Measurements from ENCODE around the gene ZNF71.

ZNF71 gene

DNA sequence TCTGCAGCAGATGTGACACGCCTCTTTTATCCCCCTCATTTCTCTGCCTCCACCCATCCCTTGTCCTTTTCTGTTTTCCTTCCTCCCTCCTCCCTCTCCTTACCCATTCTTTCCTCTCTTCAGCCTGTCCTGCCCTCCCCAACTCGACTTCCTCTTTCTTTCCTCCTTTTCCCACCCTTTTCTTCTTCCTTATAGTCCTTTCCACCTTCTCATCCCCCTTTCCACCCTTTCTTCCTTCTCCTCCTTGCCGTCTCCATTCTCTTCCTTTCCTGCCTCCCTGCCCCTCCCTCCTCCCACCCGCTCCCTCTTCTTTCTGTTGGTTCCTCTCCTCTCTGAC lies 688 bp upstream of the ZNF71 start:
- H3K4me3 ChIP-seq (ENCODE audit: low read length) = peak overlapping the region; percentile 80
- no peaks in the 10 kb centered on the region for H3K36me3 ChIP-seq (replicated peaks; ENCODE audit: insufficient read depth, low read length)
- peaks cover 14% of the 10 kb centered on the region for H3K79me2 ChIP-seq (ENCODE audit: low read length)
- peak overlapping the region; percentile 59 for H3K4me2 ChIP-seq (ENCODE audit: low read depth, low read length)
- no peak for TF ChIP-seq EZH2phosphoT487 (IDR thresholded peaks at IDR 0.05; ENCODE audit: low read length)
- no peak for TF ChIP-seq EZH2 (optimal IDR thresholded peaks at IDR 0.05; ENCODE audit: low read depth, low read length)
- TF ChIP-seq CTCF (IDR thresholded peaks at IDR 0.05; ENCODE audit: low read length) = no peak
- no peaks in the 10 kb centered on the region for H3K9me2 ChIP-seq (replicated peaks; ENCODE audit: insufficient read depth, low read length)
- peaks cover 19% of the 10 kb centered on the region for H3K27me3 ChIP-seq (replicated peaks; ENCODE audit: insufficient read depth, low read length)
- no peak for DNase-seq
- H3K4me1 ChIP-seq (ENCODE audit: low read length) = peaks cover 3% of the 10 kb centered on the region; the same call in 1 of the 2 replicates
- no peak overlapping the region for H3K27ac ChIP-seq (ENCODE audit: low read length)
- H3F3A ChIP-seq (ENCODE audit: insufficient read depth, low read length) = no peaks in the 10 kb centered on the region
- no peak overlapping the region for H3K9ac ChIP-seq (ENCODE audit: low read length)
- no peaks in the 10 kb centered on the region for H3K9me3 ChIP-seq (replicated peaks; ENCODE audit: insufficient read depth, low read length)
- H4K20me1 ChIP-seq (ENCODE audit: insufficient read depth, low read length) = no peaks in the 10 kb centered on the region
- peak overlapping the region; percentile 96 for H2AFZ ChIP-seq (ENCODE audit: low read length)

DNA sequence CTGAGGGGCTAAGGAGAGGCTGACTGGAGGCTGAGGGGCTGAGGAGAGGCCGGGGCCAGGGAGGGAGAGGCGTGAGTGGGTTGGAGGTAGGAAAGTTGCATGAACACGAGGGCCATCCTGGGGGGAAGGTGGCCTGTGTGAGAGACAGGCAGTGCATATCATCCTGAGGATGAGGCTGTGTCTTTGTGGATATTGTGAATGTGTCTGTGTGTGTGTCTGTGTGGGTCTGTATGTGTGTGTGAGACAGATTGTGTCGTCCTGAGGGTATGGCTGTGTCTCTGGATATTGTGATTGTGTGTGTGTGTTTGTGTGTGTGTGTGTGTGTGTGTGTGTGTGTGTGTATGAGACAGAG lies 422 bp downstream of the ZNF71 start:
- H3K4me2 ChIP-seq (ENCODE audit: low read depth, low read length) = peak overlapping the region; percentile 59

GRCh38 chr19:56596676-56597075 lies 1.6 kb downstream of the ZNF71 start:
- peaks cover 14% of the 10 kb centered on the region for H3K79me2 ChIP-seq (ENCODE audit: low read length)
- H4K20me1 ChIP-seq (ENCODE audit: insufficient read depth, low read length) = no peaks in the 10 kb centered on the region
- H3K36me3 ChIP-seq (replicated peaks; ENCODE audit: insufficient read depth, low read length) = no peaks in the 10 kb centered on the region; the same call in 1 of the 2 replicates
- H2AFZ ChIP-seq (ENCODE audit: low read length) = no peak overlapping the region
- H3K4me2 ChIP-seq (ENCODE audit: low read depth, low read length) = no peak overlapping the region
- H3K27me3 ChIP-seq (replicated peaks; ENCODE audit: insufficient read depth, low read length) = peaks cover 16% of the 10 kb centered on the region
- H3F3A ChIP-seq (ENCODE audit: insufficient read depth, low read length) = no peaks in the 10 kb centered on the region
- no peak overlapping the region for H3K9ac ChIP-seq (ENCODE audit: low read length)
- no peaks in the 10 kb centered on the region for H3K9me2 ChIP-seq (replicated peaks; ENCODE audit: insufficient read depth, low read length)
- TF ChIP-seq CTCF (IDR thresholded peaks at IDR 0.05; ENCODE audit: low read length) (no peak), EZH2phosphoT487 (IDR thresholded peaks at IDR 0.05; ENCODE audit: low read length) (no peak), EZH2 (optimal IDR thresholded peaks at IDR 0.05; ENCODE audit: low read depth, low read length) (no peak)
- no peak for DNase-seq
- no peaks in the 10 kb centered on the region for H3K9me3 ChIP-seq (replicated peaks; ENCODE audit: insufficient read depth, low read length)
- no peak overlapping the region for H3K4me3 ChIP-seq (ENCODE audit: low read length)
- peaks cover 3% of the 10 kb centered on the region; the same call in 1 of the 2 replicates for H3K4me1 ChIP-seq (ENCODE audit: low read length)
- no peak overlapping the region for H3K27ac ChIP-seq (ENCODE audit: low read length)

More for the DNA sequence above, 422 bp downstream of the ZNF71 start:
- H3K9me3 ChIP-seq (replicated peaks; ENCODE audit: insufficient read depth, low read length) = no peaks in the 10 kb centered on the region
- TF ChIP-seq CTCF (IDR thresholded peaks at IDR 0.05; ENCODE audit: low read length) (no peak), EZH2 (optimal IDR thresholded peaks at IDR 0.05; ENCODE audit: low read depth, low read length) (no peak), EZH2phosphoT487 (IDR thresholded peaks at IDR 0.05; ENCODE audit: low read length) (no peak)
- peaks cover 19% of the 10 kb centered on the region for H3K27me3 ChIP-seq (replicated peaks; ENCODE audit: insufficient read depth, low read length)
- no peaks in the 10 kb centered on the region for H4K20me1 ChIP-seq (ENCODE audit: insufficient read depth, low read length)
- H3K79me2 ChIP-seq (ENCODE audit: low read length) = peaks cover 14% of the 10 kb centered on the region
- no peak overlapping the region for H3K27ac ChIP-seq (ENCODE audit: low read length)
- peak overlapping the region; percentile 96 for H2AFZ ChIP-seq (ENCODE audit: low read length)
- H3K9me2 ChIP-seq (replicated peaks; ENCODE audit: insufficient read depth, low read length) = no peaks in the 10 kb centered on the region
- no peaks in the 10 kb centered on the region for H3K36me3 ChIP-seq (replicated peaks; ENCODE audit: insufficient read depth, low read length)
- H3K4me3 ChIP-seq (ENCODE audit: low read length) = peak overlapping the region; percentile 80
- DNase-seq = no peak
- peak overlapping the region; percentile 59; the same call in 1 of the 2 replicates for H3K9ac ChIP-seq (ENCODE audit: low read length)
- peaks cover 3% of the 10 kb centered on the region; the same call in 1 of the 2 replicates for H3K4me1 ChIP-seq (ENCODE audit: low read length)
- no peaks in the 10 kb centered on the region for H3F3A ChIP-seq (ENCODE audit: insufficient read depth, low read length)
